GM12878 (cell line): ENCODE data around the gene AK8.

Experiments
- CREB1 ChIP-seq: IDR thresholded peaks from 2 replicates; pipeline ENCODE4 v1.6.1; 2012; ENCODE audit warnings: low read depth, mild to moderate bottlenecking, inconsistent platforms
- JUNB ChIP-seq: IDR thresholded peaks from 2 replicates; pipeline ENCODE4 v1.6.1; 2016; ENCODE audit warnings: antibody characterized with exemption, mild to moderate bottlenecking
- POLR2A ChIP-seq: IDR thresholded peaks from 2 replicates; pipeline ENCODE4 v1.6.1; 2011; ENCODE audit warnings: low read depth, mild to moderate bottlenecking, low read length
- SPI1 ChIP-seq: IDR thresholded peaks from 2 replicates; pipeline ENCODE4 v1.6.1; 2011; ENCODE audit warnings: low read depth, mild to moderate bottlenecking, low read length, moderate library complexity, borderline replicate concordance; ENCODE audit not compliant: insufficient read depth
- TAF1 ChIP-seq: IDR thresholded peaks from 2 replicates; pipeline ENCODE4 v1.6.1; 2011; ENCODE audit warnings: mild to moderate bottlenecking, low read depth, low read length, borderline replicate concordance
- ZSCAN29 ChIP-seq: fragments of 450-650 bp; IDR thresholded peaks from 2 replicates; pipeline ENCODE4 v1.6.1; 2017; ENCODE audit warnings: mild to moderate bottlenecking, moderate library complexity
- TF ChIP-seq, protein P1 (sequence below), 3 experiments: IDR thresholded peaks in 2 of 3; conservative IDR thresholded peaks in 1 of 3; 2 replicates each; pipeline ENCODE4 v1.5.1; 2011; ENCODE audit warnings: low read depth in 3 of 3, low read length in 3 of 3, mild to moderate bottlenecking in 3 of 3, control low read depth in 2 of 3, moderate library complexity in 2 of 3, inconsistent platforms in 1 of 3, mixed read lengths in 1 of 3; ENCODE audit not compliant: control insufficient read depth in 2 of 3, insufficient read depth in 1 of 3; ENCODE audit errors: extremely low read depth in 1 of 3
- TF ChIP-seq, protein P2 (sequence below): fragments of 450-650 bp; formaldehyde crosslinking; IDR thresholded peaks from 2 replicates; pipeline ENCODE4 v1.4.0; 2022; ENCODE audit warnings: mild to moderate bottlenecking, moderate library complexity
- TF ChIP-seq, protein P3 (sequence below): fragments of 450-650 bp; IDR thresholded peaks from 2 replicates; pipeline ENCODE4 v1.6.1; 2017; ENCODE audit warnings: borderline replicate concordance

DNA sequence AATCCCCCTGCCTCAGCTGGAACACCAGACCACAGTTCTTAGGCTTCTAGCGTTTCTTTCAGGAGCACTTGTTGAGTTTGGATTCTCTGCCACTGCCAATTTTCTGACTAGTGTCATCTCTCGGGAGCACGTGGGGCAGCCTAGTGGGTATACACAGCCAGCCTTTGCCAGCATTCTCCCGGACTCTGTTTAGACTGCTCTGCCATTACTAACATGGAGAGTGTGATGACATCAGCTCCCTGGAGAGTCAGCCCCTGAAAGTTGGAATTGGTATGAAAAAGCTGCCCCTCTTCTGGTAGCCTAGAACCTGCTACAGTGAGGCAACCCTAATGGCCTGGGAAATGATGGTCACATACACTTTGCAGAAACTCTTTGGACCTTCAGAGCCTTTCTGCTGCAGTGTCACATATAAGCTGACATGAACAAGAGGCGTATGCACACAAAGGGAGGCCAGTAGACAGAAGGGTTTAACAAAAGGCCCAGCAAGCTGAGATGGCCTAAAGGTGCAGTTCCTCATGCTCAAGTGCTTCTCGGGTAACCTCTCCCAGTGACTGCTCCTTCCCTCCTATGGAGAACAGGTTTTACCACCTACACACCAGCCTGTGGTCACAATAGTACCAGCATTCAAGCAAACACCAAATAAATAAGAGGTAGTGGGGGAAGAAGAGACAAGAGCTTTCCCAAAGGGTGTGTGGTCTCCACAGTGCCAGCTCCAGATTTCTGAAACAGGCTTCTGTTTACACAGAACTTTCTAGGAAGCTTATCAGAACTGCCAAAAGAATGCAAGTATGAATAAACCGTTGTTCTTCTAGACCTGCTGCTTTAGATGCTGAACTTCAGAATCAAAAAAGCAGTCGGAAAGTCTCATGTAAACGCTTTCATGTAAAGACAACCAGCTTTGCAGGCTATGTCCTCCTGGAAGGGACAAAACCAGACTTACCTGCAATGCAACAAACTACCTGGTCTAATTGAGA, 17.1 kb upstream of the AK8 start:
- TF ChIP-seq, protein P1, sequence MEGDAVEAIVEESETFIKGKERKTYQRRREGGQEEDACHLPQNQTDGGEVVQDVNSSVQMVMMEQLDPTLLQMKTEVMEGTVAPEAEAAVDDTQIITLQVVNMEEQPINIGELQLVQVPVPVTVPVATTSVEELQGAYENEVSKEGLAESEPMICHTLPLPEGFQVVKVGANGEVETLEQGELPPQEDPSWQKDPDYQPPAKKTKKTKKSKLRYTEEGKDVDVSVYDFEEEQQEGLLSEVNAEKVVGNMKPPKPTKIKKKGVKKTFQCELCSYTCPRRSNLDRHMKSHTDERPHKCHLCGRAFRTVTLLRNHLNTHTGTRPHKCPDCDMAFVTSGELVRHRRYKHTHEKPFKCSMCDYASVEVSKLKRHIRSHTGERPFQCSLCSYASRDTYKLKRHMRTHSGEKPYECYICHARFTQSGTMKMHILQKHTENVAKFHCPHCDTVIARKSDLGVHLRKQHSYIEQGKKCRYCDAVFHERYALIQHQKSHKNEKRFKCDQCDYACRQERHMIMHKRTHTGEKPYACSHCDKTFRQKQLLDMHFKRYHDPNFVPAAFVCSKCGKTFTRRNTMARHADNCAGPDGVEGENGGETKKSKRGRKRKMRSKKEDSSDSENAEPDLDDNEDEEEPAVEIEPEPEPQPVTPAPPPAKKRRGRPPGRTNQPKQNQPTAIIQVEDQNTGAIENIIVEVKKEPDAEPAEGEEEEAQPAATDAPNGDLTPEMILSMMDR (IDR thresholded peaks at IDR 0.05 in 2 of 3, conservative IDR thresholded peaks at IDR 0.05 in 1 of 3; ENCODE audit: control insufficient read depth in 2 of 3, extremely low read depth in 1 of 3, insufficient read depth in 1 of 3, low read depth in 3 of 3, low read length in 3 of 3), result no peak
- TF ChIP-seq POLR2A (no peak), ZSCAN29 (no peak), TAF1 (no peak), CREB1 (no peak), JUNB (no peak), SPI1 (no peak)
- TF ChIP-seq, protein P2, sequence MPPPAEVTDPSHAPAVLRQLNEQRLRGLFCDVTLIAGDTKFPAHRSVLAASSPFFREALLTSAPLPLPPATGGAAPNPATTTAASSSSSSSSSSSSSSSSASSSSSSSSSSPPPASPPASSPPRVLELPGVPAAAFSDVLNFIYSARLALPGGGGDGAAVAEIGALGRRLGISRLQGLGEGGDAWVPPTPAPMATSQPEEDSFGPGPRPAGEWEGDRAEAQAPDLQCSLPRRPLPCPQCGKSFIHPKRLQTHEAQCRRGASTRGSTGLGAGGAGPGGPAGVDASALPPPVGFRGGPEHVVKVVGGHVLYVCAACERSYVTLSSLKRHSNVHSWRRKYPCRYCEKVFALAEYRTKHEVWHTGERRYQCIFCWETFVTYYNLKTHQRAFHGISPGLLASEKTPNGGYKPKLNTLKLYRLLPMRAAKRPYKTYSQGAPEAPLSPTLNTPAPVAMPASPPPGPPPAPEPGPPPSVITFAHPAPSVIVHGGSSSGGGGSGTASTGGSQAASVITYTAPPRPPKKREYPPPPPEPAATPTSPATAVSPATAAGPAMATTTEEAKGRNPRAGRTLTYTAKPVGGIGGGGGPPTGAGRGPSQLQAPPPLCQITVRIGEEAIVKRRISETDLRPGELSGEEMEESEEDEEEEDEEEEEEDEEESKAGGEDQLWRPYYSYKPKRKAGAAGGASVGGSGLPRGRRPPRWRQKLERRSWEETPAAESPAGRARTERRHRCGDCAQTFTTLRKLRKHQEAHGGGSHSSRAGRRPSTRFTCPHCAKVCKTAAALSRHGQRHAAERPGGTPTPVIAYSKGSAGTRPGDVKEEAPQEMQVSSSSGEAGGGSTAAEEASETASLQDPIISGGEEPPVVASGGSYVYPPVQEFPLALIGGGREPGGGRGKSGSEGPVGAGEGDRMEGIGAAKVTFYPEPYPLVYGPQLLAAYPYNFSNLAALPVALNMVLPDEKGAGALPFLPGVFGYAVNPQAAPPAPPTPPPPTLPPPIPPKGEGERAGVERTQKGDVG (CRISPR knock-in tag), result no peak
- TF ChIP-seq, protein P3, sequence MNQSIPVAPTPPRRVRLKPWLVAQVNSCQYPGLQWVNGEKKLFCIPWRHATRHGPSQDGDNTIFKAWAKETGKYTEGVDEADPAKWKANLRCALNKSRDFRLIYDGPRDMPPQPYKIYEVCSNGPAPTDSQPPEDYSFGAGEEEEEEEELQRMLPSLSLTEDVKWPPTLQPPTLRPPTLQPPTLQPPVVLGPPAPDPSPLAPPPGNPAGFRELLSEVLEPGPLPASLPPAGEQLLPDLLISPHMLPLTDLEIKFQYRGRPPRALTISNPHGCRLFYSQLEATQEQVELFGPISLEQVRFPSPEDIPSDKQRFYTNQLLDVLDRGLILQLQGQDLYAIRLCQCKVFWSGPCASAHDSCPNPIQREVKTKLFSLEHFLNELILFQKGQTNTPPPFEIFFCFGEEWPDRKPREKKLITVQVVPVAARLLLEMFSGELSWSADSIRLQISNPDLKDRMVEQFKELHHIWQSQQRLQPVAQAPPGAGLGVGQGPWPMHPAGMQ, result no peak
